Measurements from ENCODE around the gene TM4SF20.

The TM4SF20 gene, protein sequence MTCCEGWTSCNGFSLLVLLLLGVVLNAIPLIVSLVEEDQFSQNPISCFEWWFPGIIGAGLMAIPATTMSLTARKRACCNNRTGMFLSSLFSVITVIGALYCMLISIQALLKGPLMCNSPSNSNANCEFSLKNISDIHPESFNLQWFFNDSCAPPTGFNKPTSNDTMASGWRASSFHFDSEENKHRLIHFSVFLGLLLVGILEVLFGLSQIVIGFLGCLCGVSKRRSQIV

DNA sequence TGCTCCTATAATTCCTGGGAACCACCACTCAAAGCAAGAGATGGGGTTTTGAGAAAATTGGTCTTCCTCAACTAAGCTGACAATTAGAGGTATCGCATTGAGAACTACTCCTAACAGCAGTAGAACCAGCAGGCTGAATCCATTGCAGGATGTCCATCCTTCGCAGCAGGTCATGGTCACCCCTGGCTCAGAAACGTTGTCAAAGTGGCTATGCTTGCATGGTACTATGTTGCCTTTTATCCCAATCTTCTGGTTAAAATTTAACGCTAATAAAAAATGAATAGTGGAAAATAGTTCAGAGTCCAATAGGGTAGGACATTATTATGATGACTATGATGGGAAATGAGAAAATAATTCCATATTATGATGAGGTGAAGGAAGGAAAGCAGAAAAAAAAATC is at the start of gene TM4SF20:
Gene TM4SF20 (minus strand): TSS at position 212 of the 400 bp plus-strand sequence. CDS start 38 bp downstream, at position 174.
- no peak for TF ChIP-seq EZH2 (IDR thresholded peaks at IDR 0.05; ENCODE audit: borderline replicate concordance, low read length)
- TF ChIP-seq, protein P1, sequence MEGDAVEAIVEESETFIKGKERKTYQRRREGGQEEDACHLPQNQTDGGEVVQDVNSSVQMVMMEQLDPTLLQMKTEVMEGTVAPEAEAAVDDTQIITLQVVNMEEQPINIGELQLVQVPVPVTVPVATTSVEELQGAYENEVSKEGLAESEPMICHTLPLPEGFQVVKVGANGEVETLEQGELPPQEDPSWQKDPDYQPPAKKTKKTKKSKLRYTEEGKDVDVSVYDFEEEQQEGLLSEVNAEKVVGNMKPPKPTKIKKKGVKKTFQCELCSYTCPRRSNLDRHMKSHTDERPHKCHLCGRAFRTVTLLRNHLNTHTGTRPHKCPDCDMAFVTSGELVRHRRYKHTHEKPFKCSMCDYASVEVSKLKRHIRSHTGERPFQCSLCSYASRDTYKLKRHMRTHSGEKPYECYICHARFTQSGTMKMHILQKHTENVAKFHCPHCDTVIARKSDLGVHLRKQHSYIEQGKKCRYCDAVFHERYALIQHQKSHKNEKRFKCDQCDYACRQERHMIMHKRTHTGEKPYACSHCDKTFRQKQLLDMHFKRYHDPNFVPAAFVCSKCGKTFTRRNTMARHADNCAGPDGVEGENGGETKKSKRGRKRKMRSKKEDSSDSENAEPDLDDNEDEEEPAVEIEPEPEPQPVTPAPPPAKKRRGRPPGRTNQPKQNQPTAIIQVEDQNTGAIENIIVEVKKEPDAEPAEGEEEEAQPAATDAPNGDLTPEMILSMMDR (IDR thresholded peaks at IDR 0.05; ENCODE audit: low read length): no peak
- H3K9me2 ChIP-seq (ENCODE audit: low read depth, low read length): no peaks in the 10 kb centered on the region
- H3K36me3 ChIP-seq (ENCODE audit: insufficient read depth, low read length): no peaks in the 10 kb centered on the region
- H3K9ac ChIP-seq (ENCODE audit: low read length): no peak within 1 kb of the TSS
- no peaks in the 10 kb centered on the region for H3K9me3 ChIP-seq (ENCODE audit: low read length)
- H3K27me3 ChIP-seq (ENCODE audit: insufficient read depth, low read length): no peaks in the 10 kb centered on the region
- H3K4me3 ChIP-seq (ENCODE audit: low read depth, low read length, poor library complexity, severe bottlenecking): no peak within 1 kb of the TSS
- H2AFZ ChIP-seq (ENCODE audit: low read length): no peak within 1 kb of the TSS
- H3K79me2 ChIP-seq (ENCODE audit: insufficient read depth, low read length): no peaks in the 10 kb centered on the region
- no peak within 1 kb of the TSS for H3K4me2 ChIP-seq (ENCODE audit: low read length)
- H3F3A ChIP-seq (ENCODE audit: insufficient read depth, low read length): no peaks in the 10 kb centered on the region
- no peak within 1 kb of the TSS for H3K27ac ChIP-seq (ENCODE audit: low read depth, low read length, poor library complexity, severe bottlenecking)
- H3K4me1 ChIP-seq (ENCODE audit: insufficient read depth, low read length, severe bottlenecking): no peaks in the 10 kb centered on the region
- no peaks in the 10 kb centered on the region for H4K20me1 ChIP-seq (ENCODE audit: insufficient read depth, low read length)

DNA sequence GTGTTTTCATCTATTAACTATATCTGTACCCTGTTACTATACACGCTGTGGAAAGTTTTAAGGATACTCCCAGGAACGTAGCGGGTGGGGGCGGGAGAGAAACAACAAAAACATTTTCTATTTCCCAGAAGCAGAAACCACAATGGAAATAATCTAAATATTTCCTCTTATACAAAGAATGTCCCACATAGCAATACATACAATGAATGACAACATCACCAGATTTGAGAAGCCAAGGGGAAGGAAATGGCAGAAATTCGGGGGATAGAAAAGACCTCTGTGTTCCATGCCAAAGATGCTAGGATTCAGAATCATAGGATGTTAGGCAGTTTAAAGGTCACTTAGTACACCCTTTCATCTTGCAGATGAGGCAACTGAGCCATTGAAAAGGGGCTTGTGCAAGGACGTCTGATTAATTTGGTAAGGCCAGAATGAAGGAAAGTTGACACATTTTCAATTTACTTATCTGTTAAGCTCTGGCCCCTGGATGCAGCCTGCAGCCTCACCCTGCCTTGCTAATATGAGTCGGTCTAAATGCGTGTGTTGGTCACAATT is 49.7 kb upstream of the TM4SF20 start:
- no peak overlapping the region for H2AFZ ChIP-seq (ENCODE audit: low read length)
- no peak for TF ChIP-seq EZH2 (IDR thresholded peaks at IDR 0.05; ENCODE audit: borderline replicate concordance, low read length)
- TF ChIP-seq, protein P1 (IDR thresholded peaks at IDR 0.05; ENCODE audit: low read length): no peak
- no peak overlapping the region for H3K4me2 ChIP-seq (ENCODE audit: low read length)

DNA sequence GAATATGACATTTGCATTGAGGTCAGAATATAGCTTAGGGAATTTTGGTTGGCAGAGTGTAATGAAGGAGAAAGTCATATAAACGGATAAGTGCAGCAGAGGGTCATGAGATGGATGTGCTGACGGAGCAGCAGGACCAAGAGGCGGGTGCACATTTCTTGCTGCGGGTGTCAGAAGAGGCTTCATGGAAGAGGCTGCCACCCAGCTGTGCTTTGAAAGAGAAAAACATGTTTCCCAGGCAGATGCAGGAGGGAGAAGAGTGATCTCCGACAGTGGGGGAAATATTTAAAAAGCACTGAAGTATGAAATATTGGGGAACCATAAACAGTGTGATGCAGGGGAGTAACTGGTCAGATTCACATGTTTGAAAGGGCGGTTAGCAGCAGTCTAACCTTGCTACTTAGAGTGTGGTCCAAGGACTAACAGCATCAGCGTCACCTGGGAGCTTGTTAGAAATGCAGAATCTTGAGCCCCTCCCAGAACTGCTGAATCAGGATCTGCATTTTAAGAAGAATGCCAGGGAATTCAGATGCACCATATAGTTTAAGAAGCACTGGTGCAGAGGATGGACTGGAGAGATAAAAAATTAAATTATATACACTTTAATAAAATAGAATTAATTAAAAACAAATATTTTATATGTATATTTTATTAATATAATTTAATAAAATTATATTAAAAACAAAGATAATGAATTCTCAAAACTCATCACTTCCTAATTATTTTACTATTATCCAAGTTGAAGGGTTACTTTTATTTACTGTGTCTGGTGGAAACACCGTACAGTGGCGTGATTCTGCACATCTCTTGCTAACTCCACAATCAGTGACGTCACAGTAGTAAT is 44.8 kb upstream of the TM4SF20 start:
- Histone ChIP-seq H3K27ac (ENCODE audit: low read depth, low read length, poor library complexity, severe bottlenecking) (no peak overlapping the region), H3K4me1 (ENCODE audit: insufficient read depth, low read length, severe bottlenecking) (no peaks in the 10 kb centered on the region), H3K9me3 (ENCODE audit: low read length) (no peaks in the 10 kb centered on the region), H3K27me3 (ENCODE audit: insufficient read depth, low read length) (no peaks in the 10 kb centered on the region), H3K79me2 (ENCODE audit: insufficient read depth, low read length) (no peaks in the 10 kb centered on the region), H3K9me2 (ENCODE audit: low read depth, low read length) (no peaks in the 10 kb centered on the region), H3K4me3 (ENCODE audit: low read depth, low read length, poor library complexity, severe bottlenecking) (no peak overlapping the region), H3F3A (ENCODE audit: insufficient read depth, low read length) (no peaks in the 10 kb centered on the region), H2AFZ (ENCODE audit: low read length) (no peak overlapping the region), H3K9ac (ENCODE audit: low read length) (no peak overlapping the region), H3K4me2 (ENCODE audit: low read length) (no peak overlapping the region), H3K36me3 (ENCODE audit: insufficient read depth, low read length) (no peaks in the 10 kb centered on the region), H4K20me1 (ENCODE audit: insufficient read depth, low read length) (no peaks in the 10 kb centered on the region)
- TF ChIP-seq EZH2 (IDR thresholded peaks at IDR 0.05; ENCODE audit: borderline replicate concordance, low read length): no peak
- TF ChIP-seq, protein P1 (IDR thresholded peaks at IDR 0.05; ENCODE audit: low read length): no peak

More for the DNA sequence above, 49.7 kb upstream of the TM4SF20 start:
- Histone ChIP-seq H3K4me3 (ENCODE audit: low read depth, low read length, poor library complexity, severe bottlenecking) (no peak overlapping the region), H3F3A (ENCODE audit: insufficient read depth, low read length) (no peaks in the 10 kb centered on the region), H3K4me1 (ENCODE audit: insufficient read depth, low read length, severe bottlenecking) (no peaks in the 10 kb centered on the region), H3K27ac (ENCODE audit: low read depth, low read length, poor library complexity, severe bottlenecking) (no peak overlapping the region), H3K9me2 (ENCODE audit: low read depth, low read length) (no peaks in the 10 kb centered on the region), H4K20me1 (ENCODE audit: insufficient read depth, low read length) (no peaks in the 10 kb centered on the region), H3K79me2 (ENCODE audit: insufficient read depth, low read length) (no peaks in the 10 kb centered on the region), H3K27me3 (ENCODE audit: insufficient read depth, low read length) (no peaks in the 10 kb centered on the region), H3K36me3 (ENCODE audit: insufficient read depth, low read length) (no peaks in the 10 kb centered on the region), H3K9me3 (ENCODE audit: low read length) (peaks cover 9% of the 10 kb centered on the region), H3K9ac (ENCODE audit: low read length) (no peak overlapping the region)
